Measurements from ENCODE around the gene ZDHHC17.

The ZDHHC17 gene

GRCh38 chr12:76848132-76848531 lies 84.2 kb downstream of the ZDHHC17 start:
- TF ChIP-seq ZBTB7A (IDR thresholded peaks at IDR 0.05; ENCODE audit: low read depth), result no peak
- TF ChIP-seq RAD21 (IDR thresholded peaks at IDR 0.05; ENCODE audit: low read depth), result no peak
- TF ChIP-seq REST (IDR thresholded peaks at IDR 0.05; ENCODE audit: low read depth), result no peak
- no peak for TF ChIP-seq TEAD4 (IDR thresholded peaks at IDR 0.05)
- no peak for TF ChIP-seq EGR1 (IDR thresholded peaks at IDR 0.05)
- TF ChIP-seq EP300 (IDR thresholded peaks at IDR 0.05; ENCODE audit: borderline replicate concordance), result no peak
- no peak for TF ChIP-seq TCF12 (IDR thresholded peaks at IDR 0.05; ENCODE audit: low read depth)
- TF ChIP-seq YY1 (IDR thresholded peaks at IDR 0.05; ENCODE audit: low read depth), result no peak
- TF ChIP-seq TAF1 (IDR thresholded peaks at IDR 0.05; ENCODE audit: low read depth), result no peak
- TF ChIP-seq FOXM1 (IDR thresholded peaks at IDR 0.05; ENCODE audit: borderline replicate concordance, low read depth), result no peak
- no peak for TF ChIP-seq CREB1 (IDR thresholded peaks at IDR 0.05; ENCODE audit: low read depth)

GRCh38 chr12:76852106-76852505 lies 88.2 kb downstream of the ZDHHC17 start:
- TF ChIP-seq TCF12 (IDR thresholded peaks at IDR 0.05; ENCODE audit: low read depth) (no peak), CEBPB (IDR thresholded peaks at IDR 0.05) (no peak)

GRCh38 chr12:76855271-76855670 lies 91.4 kb downstream of the ZDHHC17 start:
- no peak for TF ChIP-seq EP300 (IDR thresholded peaks at IDR 0.05; ENCODE audit: borderline replicate concordance)
- TF ChIP-seq CEBPB (IDR thresholded peaks at IDR 0.05), result no peak
- no peak for TF ChIP-seq ZBTB7A (IDR thresholded peaks at IDR 0.05; ENCODE audit: low read depth)
- no peak for TF ChIP-seq REST (IDR thresholded peaks at IDR 0.05; ENCODE audit: low read depth)
- TF ChIP-seq YY1 (IDR thresholded peaks at IDR 0.05; ENCODE audit: low read depth), result no peak
- no peak for TF ChIP-seq TAF1 (IDR thresholded peaks at IDR 0.05; ENCODE audit: low read depth)
- TF ChIP-seq MAX (IDR thresholded peaks at IDR 0.05), result no peak
- no peak for TF ChIP-seq CREB1 (IDR thresholded peaks at IDR 0.05; ENCODE audit: low read depth)
- no peak for TF ChIP-seq USF1 (IDR thresholded peaks at IDR 0.05)
- TF ChIP-seq RAD21 (IDR thresholded peaks at IDR 0.05; ENCODE audit: low read depth), result no peak
- no peak for TF ChIP-seq FOXM1 (IDR thresholded peaks at IDR 0.05; ENCODE audit: borderline replicate concordance, low read depth)
- TF ChIP-seq NFIC (IDR thresholded peaks at IDR 0.05), result no peak
- TF ChIP-seq TCF12 (IDR thresholded peaks at IDR 0.05; ENCODE audit: low read depth), result no peak

GRCh38 chr12:76856018-76856644 lies 92.2 kb downstream of the ZDHHC17 start:
- no peak for TF ChIP-seq TAF1 (IDR thresholded peaks at IDR 0.05; ENCODE audit: low read depth)
- TF ChIP-seq TEAD4 (IDR thresholded peaks at IDR 0.05), result no peak
- TF ChIP-seq EP300 (IDR thresholded peaks at IDR 0.05; ENCODE audit: borderline replicate concordance), result no peak
- no peak for TF ChIP-seq REST (IDR thresholded peaks at IDR 0.05; ENCODE audit: low read depth)
- no peak for TF ChIP-seq USF1 (IDR thresholded peaks at IDR 0.05)
- no peak for TF ChIP-seq TCF12 (IDR thresholded peaks at IDR 0.05; ENCODE audit: low read depth)
- no peak for TF ChIP-seq YY1 (IDR thresholded peaks at IDR 0.05; ENCODE audit: low read depth)
- no peak for TF ChIP-seq RAD21 (IDR thresholded peaks at IDR 0.05; ENCODE audit: low read depth)
- no peak for TF ChIP-seq CEBPB (IDR thresholded peaks at IDR 0.05)
- TF ChIP-seq NFIC (IDR thresholded peaks at IDR 0.05), result no peak
- no peak for TF ChIP-seq FOXM1 (IDR thresholded peaks at IDR 0.05; ENCODE audit: borderline replicate concordance, low read depth)
- no peak for TF ChIP-seq EGR1 (IDR thresholded peaks at IDR 0.05)
- no peak for TF ChIP-seq ZBTB7A (IDR thresholded peaks at IDR 0.05; ENCODE audit: low read depth)
- TF ChIP-seq CREB1 (IDR thresholded peaks at IDR 0.05; ENCODE audit: low read depth), result no peak
- no peak for TF ChIP-seq MAX (IDR thresholded peaks at IDR 0.05)

All from Ishikawa (cell line).